ENCODE data around the gene KCNMA1.

KCNMA1 gene

GRCh38 chr10:77386838-77387237 is 250.8 kb downstream of the KCNMA1 start:
- 0 out of 2 replicates have a peak overlapping the region, but pooled peaks have one; percentile 15 for H3K27ac ChIP-seq
- TF ChIP-seq ZFX (IDR thresholded peaks at IDR 0.05; ENCODE audit: borderline replicate concordance) = no peak
- TF ChIP-seq CTCF (IDR thresholded peaks at IDR 0.05) = no peak

- H3K27ac ChIP-seq = 0 out of 2 replicates have a peak overlapping the region, but pooled peaks have one; percentile 15
- TF ChIP-seq CTCF (IDR thresholded peaks at IDR 0.05) = no peak
- no peak for TF ChIP-seq ZFX (IDR thresholded peaks at IDR 0.05; ENCODE audit: borderline replicate concordance)
Measured at GRCh38 chr10:77386365-77386764, 251.2 kb downstream of the KCNMA1 start.

- TF ChIP-seq CTCF (IDR thresholded peaks at IDR 0.05) = no peak
- no peak for TF ChIP-seq ZFX (IDR thresholded peaks at IDR 0.05; ENCODE audit: borderline replicate concordance)
- H3K27ac ChIP-seq = no peak overlapping the region
Measured at GRCh38 chr10:77385315-77385714, 252.3 kb downstream of the KCNMA1 start.

GRCh38 chr10:77383861-77384553 is 253.6 kb downstream of the KCNMA1 start:
- TF ChIP-seq CTCF (IDR thresholded peaks at IDR 0.05) = no peak
- TF ChIP-seq ZFX (IDR thresholded peaks at IDR 0.05; ENCODE audit: borderline replicate concordance) = no peak

GRCh38 chr10:77381750-77382149 is 255.9 kb downstream of the KCNMA1 start:
- H3K27ac ChIP-seq = 0 out of 2 replicates have a peak overlapping the region, but pooled peaks have one; percentile 18
- no peak for TF ChIP-seq ZFX (IDR thresholded peaks at IDR 0.05; ENCODE audit: borderline replicate concordance)
- no peak for TF ChIP-seq CTCF (IDR thresholded peaks at IDR 0.05)

More at GRCh38 chr10:77383861-77384553, 253.6 kb downstream of the KCNMA1 start:
- H3K27ac ChIP-seq = no peak overlapping the region

- no peak overlapping the region for H3K27ac ChIP-seq
- no peak for TF ChIP-seq CTCF (IDR thresholded peaks at IDR 0.05)
- no peak for TF ChIP-seq ZFX (IDR thresholded peaks at IDR 0.05; ENCODE audit: borderline replicate concordance)
Measured at GRCh38 chr10:77380723-77381122, 256.9 kb downstream of the KCNMA1 start.

- TF ChIP-seq CTCF (IDR thresholded peaks at IDR 0.05) (no peak), ZFX (IDR thresholded peaks at IDR 0.05; ENCODE audit: borderline replicate concordance) (no peak)
- no peak overlapping the region for H3K27ac ChIP-seq
Measured at GRCh38 chr10:77380191-77380590, 257.4 kb downstream of the KCNMA1 start.

Measured in 22Rv1 (cell line).